ENCODE measurements around the gene PLA2G2A. TPM values are rescaled to one million over a fixed set of nuclear protein-coding genes. Genes with fewer than 3 reads are reported as not detected.

PLA2G2A gene
- polyA plus RNA-seq, 1 donor (not counting 4 experiments of a cell fraction or from before 2014, with no cell fraction given), result 0.08 TPM

- Histone ChIP-seq H3K4me2 (ENCODE audit: control insufficient read depth, extremely low read depth, insufficient read depth, low read depth, low read length) (no peak overlapping the region), H3K9me3 (ENCODE audit: control insufficient read depth, low read depth, low read length) (no peaks in the 10 kb centered on the region), H3K4me1 (ENCODE audit: control insufficient read depth, extremely low read depth, insufficient read depth, low read length) (peaks cover under 1% of the 10 kb centered on the region), H3K27me3 (ENCODE audit: control insufficient read depth, extremely low read depth, insufficient read depth, low read length) (peaks cover 4% of the 10 kb centered on the region), H3K27ac (ENCODE audit: control insufficient read depth, insufficient read depth, low read length) (no peak overlapping the region), H2AFZ (ENCODE audit: control insufficient read depth, low read length) (no peak overlapping the region), H4K20me1 (ENCODE audit: control insufficient read depth, extremely low read depth, insufficient read depth, low read length) (no peaks in the 10 kb centered on the region), H3K9me1 (ENCODE audit: control insufficient read depth, extremely low read depth, insufficient read depth, low read length) (no peaks in the 10 kb centered on the region), H3K79me2 (ENCODE audit: control insufficient read depth, insufficient read depth, low read length) (no peaks in the 10 kb centered on the region), H3K4me3 (ENCODE audit: control insufficient read depth in 2 of 3, extremely low read depth in 1 of 3, insufficient read depth in 2 of 3, low read depth in 1 of 3, low read length in 3 of 3) (no peak overlapping the region), H3K36me3 (ENCODE audit: control insufficient read depth in 2 of 2, extremely low read depth in 1 of 2, insufficient read depth in 2 of 2, low read length in 2 of 2) (no peaks in the 10 kb centered on the region), H3K9ac (ENCODE audit: control insufficient read depth, extremely low read depth, insufficient read depth, low read length) (no peak overlapping the region)
- no peak for TF ChIP-seq CTCF (optimal IDR thresholded peaks at IDR 0.05 in 1 of 3, IDR thresholded peaks at IDR 0.05 in 1 of 3, conservative IDR thresholded peaks at IDR 0.05 in 1 of 3; ENCODE audit: extremely low read depth in 1 of 3, insufficient read depth in 2 of 3, low read length in 3 of 3)
- TF ChIP-seq EZH2 (IDR thresholded peaks at IDR 0.05; ENCODE audit: low read length), result no peak
- FAIRE-seq, result no peak
- dilution Hi-C loops (cut with MboI; ENCODE audit: extremely low pct_ligation_motif_present, low sequenced_read_pairs), result no loop called here
- DNase-seq (ENCODE audit: low read depth, low spot score), result no peak
Measured at GRCh38 chr1:19954059-19954458, 25.4 kb downstream of the PLA2G2A start.

GRCh38 chr1:19949016-19949415 lies 30.4 kb downstream of the PLA2G2A start:
- TF ChIP-seq EZH2 (IDR thresholded peaks at IDR 0.05; ENCODE audit: low read length) (no peak), CTCF (optimal IDR thresholded peaks at IDR 0.05 in 1 of 3, IDR thresholded peaks at IDR 0.05 in 1 of 3, conservative IDR thresholded peaks at IDR 0.05 in 1 of 3; ENCODE audit: extremely low read depth in 1 of 3, insufficient read depth in 2 of 3, low read length in 3 of 3) (no peak)
- no peak overlapping the region for H3K4me2 ChIP-seq (ENCODE audit: control insufficient read depth, extremely low read depth, insufficient read depth, low read depth, low read length)
- H3K27ac ChIP-seq (ENCODE audit: control insufficient read depth, insufficient read depth, low read length), result no peak overlapping the region
- peaks cover 6% of the 10 kb centered on the region for H3K4me1 ChIP-seq (ENCODE audit: control insufficient read depth, extremely low read depth, insufficient read depth, low read length)
- H3K9me1 ChIP-seq (ENCODE audit: control insufficient read depth, extremely low read depth, insufficient read depth, low read length), result no peaks in the 10 kb centered on the region
- H3K79me2 ChIP-seq (ENCODE audit: control insufficient read depth, insufficient read depth, low read length), result no peaks in the 10 kb centered on the region
- H2AFZ ChIP-seq (ENCODE audit: control insufficient read depth, low read length), result peak overlapping the region; percentile 74
- H3K9ac ChIP-seq (ENCODE audit: control insufficient read depth, extremely low read depth, insufficient read depth, low read length), result no peak overlapping the region
- H3K36me3 ChIP-seq (ENCODE audit: control insufficient read depth in 2 of 2, extremely low read depth in 1 of 2, insufficient read depth in 2 of 2, low read length in 2 of 2), result no peaks in the 10 kb centered on the region
- H3K4me3 ChIP-seq (ENCODE audit: control insufficient read depth in 2 of 3, extremely low read depth in 1 of 3, insufficient read depth in 2 of 3, low read depth in 1 of 3, low read length in 3 of 3), result no peak overlapping the region
- H4K20me1 ChIP-seq (ENCODE audit: control insufficient read depth, extremely low read depth, insufficient read depth, low read length), result no peaks in the 10 kb centered on the region
- no peaks in the 10 kb centered on the region for H3K27me3 ChIP-seq (ENCODE audit: control insufficient read depth, extremely low read depth, insufficient read depth, low read length)
- FAIRE-seq (peak; percentile 82), DNase-seq (ENCODE audit: low read depth, low spot score) (peak; percentile 63)
- dilution Hi-C loops (cut with MboI; ENCODE audit: extremely low pct_ligation_motif_present, low sequenced_read_pairs), result no loop called here
- H3K9me3 ChIP-seq (ENCODE audit: control insufficient read depth, low read depth, low read length), result no peaks in the 10 kb centered on the region
